RWPE1 (cell line): ENCODE data around the gene HIBADH.

ENCODE experiments used
- CTCF ChIA-PET: fragments of 350-600 bp; sonication (Branson Sonifier 250); formaldehyde crosslinking; extraction: SDS; loops from one replicate; lab custom pipeline; 2021; lab: Yijun Ruan, JAX
- POLR2A ChIA-PET: fragments of 400-600 bp; formaldehyde crosslinking; extraction: SDS; loops from one replicate; lab custom pipeline; 2020; ENCODE audit warnings: antibody characterized with exemption; ENCODE audit not compliant: low non-redundant PET; lab: Yijun Ruan, JAX
- DNase-seq: peaks from one replicate; pipeline ENCODE4 v3.0.0; 2012; ENCODE audit warnings: low spot score
- H3K27ac ChIP-seq: fragments of 450-650 bp; 2 replicates; pipeline ENCODE4 v1.5.1; 2017
- TF ChIP-seq, protein P1 (sequence below): fragments of 450-650 bp; conservative IDR thresholded peaks from 2 replicates; pipeline ENCODE4 v1.5.1; 2017; ENCODE audit warnings: low read depth, mild to moderate bottlenecking

The HIBADH gene

DNA sequence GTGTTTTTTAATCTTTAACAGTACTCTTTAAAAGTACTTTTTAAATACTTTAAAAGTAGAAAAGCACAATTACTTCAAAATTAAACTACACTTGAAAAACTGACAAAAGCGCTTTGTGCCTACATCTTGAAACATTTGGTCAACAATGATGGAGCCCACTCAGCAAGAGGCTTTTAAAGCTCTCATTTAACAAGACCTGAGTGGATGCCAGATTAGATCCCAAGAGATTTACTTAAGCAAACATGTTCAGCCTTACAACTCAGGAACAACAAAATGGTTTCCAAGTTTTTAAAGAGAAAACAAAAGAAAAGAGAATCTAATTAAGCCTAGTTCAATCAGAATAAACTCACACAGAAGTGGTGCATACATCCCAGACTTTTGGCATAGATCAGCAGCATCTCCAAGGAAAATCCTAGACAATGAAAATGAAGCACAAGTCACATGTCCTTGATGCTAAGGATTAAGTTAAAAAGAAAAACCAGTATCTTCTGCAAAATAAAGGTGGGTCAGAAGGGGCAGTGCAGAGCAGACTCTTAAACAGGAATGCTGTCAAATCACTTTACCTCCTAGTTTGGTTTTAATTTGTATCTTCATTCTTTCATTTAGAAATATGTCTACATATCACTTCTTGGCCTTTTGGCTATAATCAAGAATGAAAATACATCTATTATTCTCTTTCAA, 26.2 kb downstream of the HIBADH start:
- H3K27ac ChIP-seq = no peak overlapping the region
- no peak for DNase-seq
- ChIA-PET CTCF (interaction anchor here (0.7 to 1.2 kb wide), 2 partner anchors 72 to 441 kb away, joined by 3 to 4 read pairs; no protein-coding TSS in a partner anchor), POLR2A (no interaction called here)
- TF ChIP-seq, protein P1, sequence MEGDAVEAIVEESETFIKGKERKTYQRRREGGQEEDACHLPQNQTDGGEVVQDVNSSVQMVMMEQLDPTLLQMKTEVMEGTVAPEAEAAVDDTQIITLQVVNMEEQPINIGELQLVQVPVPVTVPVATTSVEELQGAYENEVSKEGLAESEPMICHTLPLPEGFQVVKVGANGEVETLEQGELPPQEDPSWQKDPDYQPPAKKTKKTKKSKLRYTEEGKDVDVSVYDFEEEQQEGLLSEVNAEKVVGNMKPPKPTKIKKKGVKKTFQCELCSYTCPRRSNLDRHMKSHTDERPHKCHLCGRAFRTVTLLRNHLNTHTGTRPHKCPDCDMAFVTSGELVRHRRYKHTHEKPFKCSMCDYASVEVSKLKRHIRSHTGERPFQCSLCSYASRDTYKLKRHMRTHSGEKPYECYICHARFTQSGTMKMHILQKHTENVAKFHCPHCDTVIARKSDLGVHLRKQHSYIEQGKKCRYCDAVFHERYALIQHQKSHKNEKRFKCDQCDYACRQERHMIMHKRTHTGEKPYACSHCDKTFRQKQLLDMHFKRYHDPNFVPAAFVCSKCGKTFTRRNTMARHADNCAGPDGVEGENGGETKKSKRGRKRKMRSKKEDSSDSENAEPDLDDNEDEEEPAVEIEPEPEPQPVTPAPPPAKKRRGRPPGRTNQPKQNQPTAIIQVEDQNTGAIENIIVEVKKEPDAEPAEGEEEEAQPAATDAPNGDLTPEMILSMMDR = no peak

- POLR2A ChIA-PET = no interaction called here
- CTCF ChIA-PET = interaction anchor here (0.5 to 0.7 kb wide), 2 partner anchors 73 to 109 kb away, joined by 3 read pairs; no protein-coding TSS in a partner anchor
- DNase-seq = no peak
Observed at GRCh38 chr7:27635728-27636127, 27.0 kb downstream of the HIBADH start.

GRCh38 chr7:27634671-27635493, 27.8 kb downstream of the HIBADH start:
- no peak for DNase-seq
- H3K27ac ChIP-seq = no peak overlapping the region
- TF ChIP-seq, protein P1 = no peak
- ChIA-PET POLR2A (no interaction called here), CTCF (interaction anchor here (0.5 kb wide), 1 partner anchor 110 kb away, joined by 3 read pairs; no protein-coding TSS in a partner anchor)

More at GRCh38 chr7:27635728-27636127, 27.0 kb downstream of the HIBADH start:
- TF ChIP-seq, protein P1 = no peak
- H3K27ac ChIP-seq = no peak overlapping the region

GRCh38 chr7:27633062-27633461, 29.6 kb downstream of the HIBADH start:
- ChIA-PET CTCF (no interaction called here), POLR2A (no interaction called here)
- DNase-seq = no peak
- TF ChIP-seq, protein P1 = no peak
- no peak overlapping the region for H3K27ac ChIP-seq

DNA sequence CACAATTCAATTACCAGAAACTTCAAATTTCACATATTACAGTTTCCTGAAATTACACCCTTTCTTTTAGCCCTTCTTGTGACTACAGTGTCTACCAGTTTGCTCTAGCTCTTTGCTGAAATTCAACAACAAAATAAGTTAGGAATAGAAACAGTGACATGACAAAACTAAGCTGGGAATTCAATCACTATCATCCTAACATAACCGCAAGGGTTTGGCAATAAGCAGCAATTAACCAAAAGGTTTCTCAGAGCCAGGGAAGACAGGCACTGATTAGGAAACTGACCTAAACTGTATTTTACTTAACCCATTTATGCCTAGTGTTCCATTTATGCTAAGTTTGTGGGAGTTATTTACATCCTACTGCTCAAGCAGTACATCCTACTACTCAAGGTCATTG, 31.3 kb downstream of the HIBADH start:
- POLR2A ChIA-PET = no interaction called here
- DNase-seq = no peak
- CTCF ChIA-PET = interaction anchor here (0.6 to 1.3 kb wide), 4 partner anchors 25 to 503 kb away, joined by 3 to 4 read pairs (median 3); no protein-coding TSS in a partner anchor
- H3K27ac ChIP-seq = no peak overlapping the region
- TF ChIP-seq, protein P1 = no peak

GRCh38 chr7:27627146-27627545, 35.5 kb downstream of the HIBADH start:
- no peak for DNase-seq
- TF ChIP-seq, protein P1 = no peak
- H3K27ac ChIP-seq = no peak overlapping the region
- ChIA-PET CTCF (interaction anchor here (0.6 kb wide), 1 partner anchor 107 kb away, joined by 4 read pairs; no protein-coding TSS in a partner anchor), POLR2A (no interaction called here)
